ENCODE measurements around the gene SYT3. TPM values are rescaled to one million over a fixed set of nuclear protein-coding genes. Genes with fewer than 3 reads are reported as not detected.

The SYT3 gene
- total RNA-seq, 4 donors from 2014 or later: 1.2 TPM; not detected in 3

GRCh38 chr19:50668879-50669278 is 29.2 kb upstream of the SYT3 start:
- no peaks in the 10 kb centered on the region for H3K9me3 ChIP-seq
- H3K36me3 ChIP-seq: no peaks in the 10 kb centered on the region
- no peak overlapping the region for H3K27ac ChIP-seq
- H3K4me1 ChIP-seq: peaks cover 0 to 8% (median 0%) of the 10 kb centered on the region in 4 donors
- no peak overlapping the region for H3K4me3 ChIP-seq
- no peak for DNase-seq
- TF ChIP-seq POLR2A (IDR thresholded peaks at IDR 0.05): no peak
- TF ChIP-seq CTCF (IDR thresholded peaks at IDR 0.05): no peak
- peaks cover 0 to 37% of the 10 kb centered on the region in 2 donors for H3K27me3 ChIP-seq

GRCh38 chr19:50668416-50668815 is 28.7 kb upstream of the SYT3 start:
- Histone ChIP-seq H3K9me3 (no peaks in the 10 kb centered on the region), H3K36me3 (no peaks in the 10 kb centered on the region), H3K27ac (no peak overlapping the region), H3K4me1 (peaks cover 0 to 8% (median 0%) of the 10 kb centered on the region in 4 donors), H3K4me3 (no peak overlapping the region), H3K27me3 (peaks cover 0 to 37% of the 10 kb centered on the region in 2 donors)
- no peak for DNase-seq
- no peak for TF ChIP-seq POLR2A (IDR thresholded peaks at IDR 0.05)
- TF ChIP-seq CTCF (IDR thresholded peaks at IDR 0.05): no peak

DNA sequence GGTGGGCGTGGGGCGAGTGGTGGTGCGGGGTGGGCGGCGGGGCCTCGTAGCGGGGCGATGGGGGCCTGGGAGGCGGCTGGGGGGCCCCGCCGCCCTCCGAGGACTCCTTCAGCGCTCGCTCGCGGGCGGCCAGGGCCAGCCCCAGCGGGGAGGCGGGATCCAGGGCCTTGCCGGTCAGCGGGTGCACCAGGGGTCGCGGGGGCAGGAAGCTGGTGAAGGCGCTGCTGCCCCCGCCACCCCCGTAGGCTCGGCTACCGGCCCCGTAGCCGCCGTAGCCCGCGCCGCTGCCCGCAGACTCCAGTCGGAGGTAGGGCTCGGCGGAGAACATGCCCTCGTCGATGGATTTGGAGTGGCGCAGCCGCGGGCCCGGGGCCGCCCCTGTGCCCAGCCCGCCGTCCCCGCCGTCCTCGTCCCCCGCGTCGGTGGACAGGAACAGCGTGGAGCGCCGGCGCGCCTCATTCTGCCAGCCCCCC is 28.1 kb upstream of the SYT3 start:
- no peak for DNase-seq
- Histone ChIP-seq H3K27me3 (peaks cover 0 to 37% of the 10 kb centered on the region in 2 donors), H3K9me3 (no peaks in the 10 kb centered on the region), H3K27ac (no peak overlapping the region), H3K4me1 (peaks cover 0 to 8% (median 0%) of the 10 kb centered on the region in 4 donors), H3K4me3 (no peak overlapping the region), H3K36me3 (no peaks in the 10 kb centered on the region)
- no peak for TF ChIP-seq CTCF (IDR thresholded peaks at IDR 0.05)
- TF ChIP-seq POLR2A (IDR thresholded peaks at IDR 0.05): no peak

GRCh38 chr19:50667177-50667758 is 27.6 kb upstream of the SYT3 start:
- Histone ChIP-seq H3K36me3 (no peaks in the 10 kb centered on the region), H3K9me3 (no peaks in the 10 kb centered on the region), H3K4me3 (no peak overlapping the region), H3K27me3 (peaks cover 0 to 37% of the 10 kb centered on the region in 2 donors), H3K4me1 (peaks cover 0 to 8% (median 0%) of the 10 kb centered on the region in 4 donors), H3K27ac (no peak overlapping the region)
- TF ChIP-seq CTCF (IDR thresholded peaks at IDR 0.05) (no peak), POLR2A (IDR thresholded peaks at IDR 0.05) (no peak)
- no peak for DNase-seq

- peaks cover 0 to 8% (median 0%) of the 10 kb centered on the region in 4 donors for H3K4me1 ChIP-seq
- H3K4me3 ChIP-seq: no peak overlapping the region
- no peak for DNase-seq
- no peak for TF ChIP-seq POLR2A (IDR thresholded peaks at IDR 0.05)
- no peak for TF ChIP-seq CTCF (IDR thresholded peaks at IDR 0.05)
- no peaks in the 10 kb centered on the region for H3K36me3 ChIP-seq
- peaks cover 0 to 37% of the 10 kb centered on the region in 2 donors for H3K27me3 ChIP-seq
- no peaks in the 10 kb centered on the region for H3K9me3 ChIP-seq
- no peak overlapping the region for H3K27ac ChIP-seq
Measured at GRCh38 chr19:50666346-50667176, 26.9 kb upstream of the SYT3 start.

All from Peyer's patch (tissue), 4 donors.